ENCODE data around the gene HEG1. TPM values are rescaled to one million over a fixed set of nuclear protein-coding genes. Genes with fewer than 3 reads are reported as not detected.
"Not testable (repeated sequence)": the region's sequence is repeated elsewhere in the genome, so short reads cannot be mapped to it uniquely, and the experiment has no call there.

Gene HEG1
- total RNA-seq, 1 donor from 2014 or later: 14.4 TPM

- DNase-seq (ENCODE audit: low spot score in 2 of 2, unreplicated experiment in 2 of 2): no peak
- Mint-ChIP-seq H3K9me3 (no peaks in the 10 kb centered on the region), H3K36me3 (peaks cover 5% of the 10 kb centered on the region), H3K27me3 (ENCODE audit: low read depth) (no peaks in the 10 kb centered on the region), H3K4me3 (no peak overlapping the region), H3K27ac (no peak overlapping the region), H3K4me1 (no peaks in the 10 kb centered on the region)
- TF ChIP-seq CTCF (IDR thresholded peaks at IDR 0.05; ENCODE audit: unreplicated experiment): no peak
Measured at GRCh38 chr3:125083776-125084175, 28.0 kb upstream of the HEG1 start.

GRCh38 chr3:125082339-125082738 lies 26.5 kb upstream of the HEG1 start:
- H3K4me3 Mint-ChIP-seq; DNase-seq (ENCODE audit: low spot score in 2 of 2, unreplicated experiment in 2 of 2); H3K27ac Mint-ChIP-seq; H3K9me3 Mint-ChIP-seq; H3K27me3 Mint-ChIP-seq (ENCODE audit: low read depth); H3K36me3 Mint-ChIP-seq; H3K4me1 Mint-ChIP-seq: not testable (repeated sequence)

GRCh38 chr3:125080077-125080476 lies 24.3 kb upstream of the HEG1 start:
- no peak for DNase-seq (ENCODE audit: low spot score in 2 of 2, unreplicated experiment in 2 of 2)
- Mint-ChIP-seq H3K4me3 (no peak overlapping the region), H3K27ac (no peak overlapping the region), H3K27me3 (ENCODE audit: low read depth) (no peaks in the 10 kb centered on the region), H3K9me3 (no peaks in the 10 kb centered on the region), H3K36me3 (peaks cover 5% of the 10 kb centered on the region), H3K4me1 (no peaks in the 10 kb centered on the region)
- no peak for TF ChIP-seq CTCF (IDR thresholded peaks at IDR 0.05; ENCODE audit: unreplicated experiment)

- Mint-ChIP-seq H3K27ac (no peak overlapping the region), H3K27me3 (ENCODE audit: low read depth) (no peaks in the 10 kb centered on the region), H3K9me3 (no peaks in the 10 kb centered on the region), H3K36me3 (peaks cover 5% of the 10 kb centered on the region), H3K4me3 (no peak overlapping the region), H3K4me1 (no peaks in the 10 kb centered on the region)
- no peak for DNase-seq (ENCODE audit: low spot score in 2 of 2, unreplicated experiment in 2 of 2)
- no peak for TF ChIP-seq CTCF (IDR thresholded peaks at IDR 0.05; ENCODE audit: unreplicated experiment)
Measured at GRCh38 chr3:125079675-125080045, 23.9 kb upstream of the HEG1 start.

GRCh38 chr3:125078951-125079674 lies 23.3 kb upstream of the HEG1 start:
- no peaks in the 10 kb centered on the region for H3K27me3 Mint-ChIP-seq (ENCODE audit: low read depth)
- TF ChIP-seq CTCF (IDR thresholded peaks at IDR 0.05; ENCODE audit: unreplicated experiment): no peak
- no peak overlapping the region for H3K27ac Mint-ChIP-seq
- H3K4me3 Mint-ChIP-seq: no peak overlapping the region
- no peaks in the 10 kb centered on the region for H3K4me1 Mint-ChIP-seq
- H3K9me3 Mint-ChIP-seq: no peaks in the 10 kb centered on the region
- DNase-seq (ENCODE audit: low spot score in 2 of 2, unreplicated experiment in 2 of 2): no peak
- peaks cover 5% of the 10 kb centered on the region for H3K36me3 Mint-ChIP-seq

- peaks cover 2% of the 10 kb centered on the region for H3K36me3 Mint-ChIP-seq
Measured at GRCh38 chr3:125077864-125078263, 22.1 kb upstream of the HEG1 start.

More at GRCh38 chr3:125077864-125078263, 22.1 kb upstream of the HEG1 start:
- H3K9me3 Mint-ChIP-seq: no peaks in the 10 kb centered on the region
- no peaks in the 10 kb centered on the region for H3K4me1 Mint-ChIP-seq
- DNase-seq (ENCODE audit: low spot score in 2 of 2, unreplicated experiment in 2 of 2): no peak
- no peak overlapping the region for H3K4me3 Mint-ChIP-seq
- H3K27ac Mint-ChIP-seq: no peak overlapping the region
- no peaks in the 10 kb centered on the region for H3K27me3 Mint-ChIP-seq (ENCODE audit: low read depth)
- TF ChIP-seq CTCF (IDR thresholded peaks at IDR 0.05; ENCODE audit: unreplicated experiment): no peak
